ENCODE results near the gene FEZF2. TPM values are rescaled to one million over a fixed set of nuclear protein-coding genes. Genes with fewer than 3 reads are reported as not detected.

The FEZF2 gene
- total and polyA plus RNA-seq, 2 of the 8 experiments (the other 6 are each of a cell fraction or from before 2014, with no cell fraction given): 0.06 TPM; not detected in 1

DNA sequence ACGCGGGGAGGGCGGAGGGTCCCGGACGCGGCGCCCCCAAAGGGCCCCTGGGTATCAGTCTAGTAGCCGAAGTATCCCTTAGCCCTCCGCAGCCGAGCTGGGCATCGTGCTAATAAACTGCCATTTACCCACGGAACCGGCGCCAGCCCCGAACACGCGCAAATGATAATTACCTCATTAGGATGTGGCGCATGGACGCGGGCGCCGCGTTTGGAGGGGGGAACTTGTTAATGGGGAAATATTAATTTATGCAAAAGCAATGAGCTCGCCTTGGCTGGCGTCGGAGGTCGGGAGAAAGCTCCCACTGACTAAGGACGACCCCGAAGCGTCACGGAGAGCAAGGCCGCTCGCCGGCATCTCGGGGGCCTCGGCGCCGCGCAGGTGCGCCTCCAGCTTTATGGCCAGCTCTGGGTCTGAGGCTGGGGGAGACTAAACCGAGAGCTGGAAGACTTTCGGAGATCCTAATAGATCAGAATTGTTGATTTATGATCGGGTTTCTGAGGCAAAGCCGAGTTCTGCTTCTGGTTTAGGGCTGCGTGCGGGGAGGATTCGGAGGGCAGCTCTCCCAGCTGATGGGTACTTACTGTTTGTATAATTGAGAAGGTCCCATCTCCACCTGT lies 474 bp upstream of the FEZF2 start:
- CTCF ChIA-PET (ENCODE audit: partially characterized antibody): interaction anchor here (0.6 to 2.1 kb wide), 12 partner anchors 9 to 292 kb away, joined by 3 to 8 read pairs (median 4); no protein-coding TSS in a partner anchor
- Histone ChIP-seq H3K4me3 (ENCODE audit: extremely low read depth in 1 of 4, insufficient read depth in 2 of 4, low read depth in 3 of 4, low read length in 4 of 4) (peak overlapping the region in 3 of 4 experiments; percentile 5 to 60 (median 19); a peak in 5 of 8 replicates), H4K5ac (ENCODE audit: insufficient read length, low read depth, low read length) (no peak overlapping the region), H3K4me1 (replicated peaks in 1 of 4; ENCODE audit: control insufficient read depth in 3 of 4, insufficient read depth in 4 of 4, low read length in 3 of 4) (peaks cover 19 to 71% (median 48%) of the 10 kb centered on the region in 4 experiments), H2BK15ac (ENCODE audit: low read length) (no peak overlapping the region), H3K27me3 (replicated peaks in 1 of 4; ENCODE audit: control insufficient read depth in 3 of 4, extremely low read depth in 1 of 4, insufficient read depth in 3 of 4, low read length in 3 of 4) (peaks cover 86 to 100% (median 99%) of the 10 kb centered on the region in 4 experiments), H3K23me2 (ENCODE audit: low read depth, low read length) (peaks cover 5% of the 10 kb centered on the region; the same call in 1 of the 2 replicates), H4K91ac (replicated peaks; ENCODE audit: insufficient read length, low read length) (no peak overlapping the region), H3K79me1 (ENCODE audit: low read depth, low read length) (no peaks in the 10 kb centered on the region), H3K56ac (replicated peaks; ENCODE audit: insufficient read length, low read depth, low read length) (no peak overlapping the region), H3K14ac (ENCODE audit: insufficient read length) (no peak overlapping the region), H2BK12ac (ENCODE audit: low read depth, low read length) (peak overlapping the region; percentile 43; the same call in 1 of the 2 replicates), H3K36me3 (ENCODE audit: control insufficient read depth in 2 of 4, insufficient read depth in 4 of 4, low read length in 3 of 4) (0 out of 8 replicates have a peak, but pooled peaks cover 0 to 4% (median 0%) of the 10 kb centered on the region in 4 experiments), H3K23ac (ENCODE audit: insufficient read length) (no peak overlapping the region), H3K9ac (replicated peaks in 1 of 4; ENCODE audit: extremely low read depth in 1 of 4, low read depth in 3 of 4, low read length in 3 of 4) (no peak overlapping the region), H2BK20ac (ENCODE audit: low read length) (no peak overlapping the region; the same call in 1 of the 2 replicates), H3K4ac (replicated peaks; ENCODE audit: insufficient read length, low read depth, low read length) (no peak overlapping the region), H2AFZ (ENCODE audit: low read length) (no peak overlapping the region), H3K79me2 (ENCODE audit: control insufficient read depth in 1 of 2, insufficient read depth in 2 of 2, low read length in 2 of 2) (no peaks in the 10 kb centered on the region), H3K18ac (ENCODE audit: extremely low read depth, low read length) (no peak overlapping the region; the same call in none of the 2 replicates), H3K9me3 (ENCODE audit: insufficient read depth in 2 of 2, low read depth in 1 of 2, low read length in 1 of 2) (no peaks in the 10 kb centered on the region; a peak in 1 of 4 replicates), H2BK5ac (ENCODE audit: low read depth, low read length) (no peak overlapping the region), H3K27ac (ENCODE audit: low read depth, low read length) (no peak overlapping the region), H2BK120ac (replicated peaks; ENCODE audit: low read depth, low read length) (no peak overlapping the region), H2AK5ac (ENCODE audit: low read depth, low read length) (peak overlapping the region; percentile 65; the same call in 1 of the 2 replicates), H4K20me1 (replicated peaks in 1 of 2; ENCODE audit: control insufficient read depth in 1 of 2, insufficient read depth in 2 of 2, low read length in 2 of 2) (peaks cover 0 to 22% of the 10 kb centered on the region in 2 experiments), H4K8ac (ENCODE audit: extremely low read depth, insufficient read depth, low read length) (peak overlapping the region; percentile 57; the same call in 1 of the 2 replicates), H3K4me2 (ENCODE audit: insufficient read depth in 1 of 2, low read depth in 2 of 2, low read length in 2 of 2) (peak overlapping the region; percentile 69 to 90)
- TF ChIP-seq PHF8 (conservative IDR thresholded peaks at IDR 0.05; ENCODE audit: low read depth, low read length): no peak
- TF ChIP-seq EZH2 (IDR thresholded peaks at IDR 0.05; ENCODE audit: low read depth, low read length, severe bottlenecking): peak; percentile 78
- no peak for TF ChIP-seq CHD1 (IDR thresholded peaks at IDR 0.05; ENCODE audit: low read depth, low read length)
- TF ChIP-seq KDM4A (IDR thresholded peaks at IDR 0.05; ENCODE audit: low read depth, low read length, severe bottlenecking): peak; percentile 38
- TF ChIP-seq SUZ12 (IDR thresholded peaks at IDR 0.05; ENCODE audit: low read length): peak; percentile 76
- TF ChIP-seq BRCA1 (IDR thresholded peaks at IDR 0.05; ENCODE audit: low read depth, low read length): no peak
- no peak for TF ChIP-seq POLR2A (IDR thresholded peaks at IDR 0.05; ENCODE audit: control extremely low read depth in 1 of 2, low read depth in 2 of 2, low read length in 2 of 2)
- TF ChIP-seq RNF2 (IDR thresholded peaks at IDR 0.05; ENCODE audit: borderline replicate concordance, low read depth, low read length, missing control alignments, poor library complexity, severe bottlenecking): peak; percentile 62
- peak; percentile 59; the same call in 1 of the 2 replicates for TF ChIP-seq CBX8 (IDR thresholded peaks at IDR 0.05; ENCODE audit: borderline replicate concordance, low read depth, low read length)
- no peak for FAIRE-seq
- 2% methylated on average over 33 of the region's 47 CpGs; no CpG with 5 or more reads in 1 of the 2 experiments for WGBS, 2 experiments (ENCODE audit: extremely low coverage in 1 of 2, insufficient coverage in 1 of 2, insufficient read length in 1 of 2, insufficient replicate concordance in 2 of 2, low coverage in 1 of 2, low lambda C conversion rate in 2 of 2, missing lambda C conversion rate in 1 of 2)
- DNase-seq (ENCODE audit: low read depth in 1 of 2, low spot score in 2 of 2): peak in 1 of 2 experiments; percentile 62
- POLR2A ChIA-PET (ENCODE audit: partially characterized antibody): interaction anchor here (0.9 to 1.2 kb wide), 2 partner anchors 42 to 165 kb away, joined by 3 to 4 read pairs; no protein-coding TSS in a partner anchor
